Vagina (tissue), 2 donors: ENCODE results near the gene CKS1B.

Experiments used
- CTCF ChIP-seq, 3 experiments: fragments of 450-650 bp in 2 of 3; fragments of 200-600 bp in 1 of 3; sonication (generic) in 1 of 3; IDR thresholded peaks; one replicate each; pipeline ENCODE4 v1.5.1; 2017 to 2019; ENCODE audit warnings: antibody characterized with exemption in 3 of 3, mild to moderate bottlenecking in 2 of 3, moderate library complexity in 2 of 3
- POLR2A ChIP-seq, 2 donors: fragments of 450-650 bp; IDR thresholded peaks; one replicate each; pipeline ENCODE4 v1.6.1; 2017; ENCODE audit warnings: antibody characterized with exemption in 2 of 2, mild to moderate bottlenecking in 2 of 2, moderate library complexity in 2 of 2

- TF ChIP-seq CTCF (IDR thresholded peaks at IDR 0.05): no peak
- TF ChIP-seq POLR2A (IDR thresholded peaks at IDR 0.05): no peak
Measured at GRCh38 chr1:154969246-154969645, 5.2 kb upstream of the CKS1B start.
